ENCODE results near the gene ANKS1A. TPM values are rescaled to one million over a fixed set of nuclear protein-coding genes. Genes with fewer than 3 reads are reported as not detected.

ANKS1A gene
- total and polyA plus RNA-seq, 2 of the 4 experiments (the other 2 are of a cell fraction): 7.2 to 7.5 TPM

DNA sequence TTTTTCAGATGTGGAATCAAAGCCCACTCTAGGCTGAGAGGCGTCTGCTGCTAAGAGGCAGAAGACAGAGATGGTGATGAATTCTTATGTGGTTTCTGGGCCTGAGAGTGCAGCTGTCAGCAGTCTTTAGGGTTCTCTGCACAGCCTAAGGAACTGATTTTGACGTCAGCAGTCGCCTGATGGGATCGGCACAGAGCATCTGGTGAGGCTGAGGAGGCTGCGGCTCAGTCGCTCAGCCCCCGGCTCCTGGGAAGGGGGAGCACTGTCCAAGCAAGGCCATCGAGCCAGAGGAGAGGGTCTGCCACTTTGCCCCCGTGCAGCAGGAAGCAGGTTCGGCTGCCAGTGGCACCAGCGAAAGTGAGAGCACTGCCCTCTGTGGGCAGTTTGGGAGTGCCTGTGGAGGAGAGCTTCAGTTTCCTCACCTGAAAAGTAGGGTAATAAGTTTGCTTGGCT lies 159.6 kb downstream of the ANKS1A start:
- Histone ChIP-seq H2BK5ac (ENCODE audit: low read depth, low read length, poor library complexity, severe bottlenecking) (peak overlapping the region; percentile 17), H4K5ac (ENCODE audit: low read depth, low read length) (peak overlapping the region; percentile 11; the same call in 1 of the 2 replicates), H3K56ac (ENCODE audit: extremely low read depth, insufficient read depth, low read length) (no peak overlapping the region), H3K9ac (ENCODE audit: low read depth, low read length) (no peak overlapping the region), H4K91ac (ENCODE audit: insufficient read depth, low read depth, low read length) (0 out of 2 replicates have a peak overlapping the region, but pooled peaks have one; percentile 66), H2BK15ac (ENCODE audit: low read depth, low read length) (0 out of 3 replicates have a peak overlapping the region, but pooled peaks have one; percentile 94), H3K4me2 (ENCODE audit: low read depth, low read length) (peak overlapping the region; percentile 58), H3K27me3 (ENCODE audit: control insufficient read depth, insufficient read depth, low read length) (no peaks in the 10 kb centered on the region), H2AK5ac (ENCODE audit: low read depth, low read length) (peak overlapping the region; percentile 88; the same call in 1 of the 2 replicates), H3K9me3 (ENCODE audit: control insufficient read depth, insufficient read depth, low read length) (no peaks in the 10 kb centered on the region), H3K79me1 (ENCODE audit: low read depth in 1 of 2, low read length in 2 of 2) (peaks cover 3 to 23% of the 10 kb centered on the region in 2 experiments; a peak in 3 of 4 replicates), H4K20me1 (ENCODE audit: insufficient read depth, low read length) (peaks cover 6% of the 10 kb centered on the region), H3K27ac (ENCODE audit: insufficient read depth, low read length) (peak overlapping the region; percentile 79; the same call in 1 of the 2 replicates), H2AFZ (replicated peaks; ENCODE audit: low read length, poor library complexity) (peak overlapping the region; percentile 81), H2BK120ac (ENCODE audit: low read depth, low read length) (peak overlapping the region; percentile 80), H3K9me1 (ENCODE audit: insufficient read depth, low read length) (peaks cover 34% of the 10 kb centered on the region), H3K23ac (ENCODE audit: low read depth, low read length) (peak overlapping the region; percentile 74), H2AK9ac (replicated peaks; ENCODE audit: low read depth, low read length, poor library complexity) (peak overlapping the region; percentile 83), H3K14ac (replicated peaks; ENCODE audit: low read depth, low read length) (peak overlapping the region; percentile 88), H3K4me3 (ENCODE audit: insufficient read depth, low read depth, low read length) (no peak overlapping the region), H4K8ac (ENCODE audit: low read depth in 2 of 2, low read length in 2 of 2) (peak overlapping the region in 1 of 2 experiments; percentile 78; a peak in 2 of 4 replicates), H3K4me1 (ENCODE audit: control insufficient read depth, insufficient read depth, low read length) (peaks cover 41% of the 10 kb centered on the region), H3K36me3 (ENCODE audit: control insufficient read depth, insufficient read depth, low read length) (no peaks in the 10 kb centered on the region), H3K18ac (ENCODE audit: low read depth, low read length) (peak overlapping the region; percentile 72), H2BK20ac (ENCODE audit: low read depth, low read length) (peak overlapping the region; percentile 40), H3K4ac (ENCODE audit: low read depth, low read length) (peak overlapping the region; percentile 73)
- intact Hi-C loops (cut with micrococcal nuclease) (no loop called here), in situ Hi-C loops (cut with MboI; ENCODE audit: low sequenced_read_pairs) (no loop called here), dilution Hi-C loops (cut with HindIII; ENCODE audit: low sequenced_read_pairs, unreplicated experiment) (no loop called here)
- BruUV-seq (replicated peaks): no TSS peak
- TF ChIP-seq MXI1 (IDR thresholded peaks at IDR 0.05; ENCODE audit: borderline replicate concordance, low read depth, low read length) (no peak), FOS (IDR thresholded peaks at IDR 0.05; ENCODE audit: low read depth, low read length) (no peak), RAD21 (IDR thresholded peaks at IDR 0.05; ENCODE audit: low read length) (no peak), NFE2L2 (IDR thresholded peaks at IDR 0.05; ENCODE audit: low read depth, low read length) (no peak), MAFK (IDR thresholded peaks at IDR 0.05; ENCODE audit: low read depth, low read length) (peak; percentile 67), CEBPB (IDR thresholded peaks at IDR 0.05; ENCODE audit: low read depth, low read length) (no peak)
- TF ChIP-seq, protein P1, sequence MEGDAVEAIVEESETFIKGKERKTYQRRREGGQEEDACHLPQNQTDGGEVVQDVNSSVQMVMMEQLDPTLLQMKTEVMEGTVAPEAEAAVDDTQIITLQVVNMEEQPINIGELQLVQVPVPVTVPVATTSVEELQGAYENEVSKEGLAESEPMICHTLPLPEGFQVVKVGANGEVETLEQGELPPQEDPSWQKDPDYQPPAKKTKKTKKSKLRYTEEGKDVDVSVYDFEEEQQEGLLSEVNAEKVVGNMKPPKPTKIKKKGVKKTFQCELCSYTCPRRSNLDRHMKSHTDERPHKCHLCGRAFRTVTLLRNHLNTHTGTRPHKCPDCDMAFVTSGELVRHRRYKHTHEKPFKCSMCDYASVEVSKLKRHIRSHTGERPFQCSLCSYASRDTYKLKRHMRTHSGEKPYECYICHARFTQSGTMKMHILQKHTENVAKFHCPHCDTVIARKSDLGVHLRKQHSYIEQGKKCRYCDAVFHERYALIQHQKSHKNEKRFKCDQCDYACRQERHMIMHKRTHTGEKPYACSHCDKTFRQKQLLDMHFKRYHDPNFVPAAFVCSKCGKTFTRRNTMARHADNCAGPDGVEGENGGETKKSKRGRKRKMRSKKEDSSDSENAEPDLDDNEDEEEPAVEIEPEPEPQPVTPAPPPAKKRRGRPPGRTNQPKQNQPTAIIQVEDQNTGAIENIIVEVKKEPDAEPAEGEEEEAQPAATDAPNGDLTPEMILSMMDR (conservative IDR thresholded peaks at IDR 0.05; ENCODE audit: low read depth, low read length): peak; percentile 21; the same call in 1 of the 2 replicates
- DNase-seq: peak; percentile 94
- ChIA-PET POLR2A (ENCODE audit: unreplicated experiment) (interaction anchor here (0.5 kb wide), 1 partner anchor 633 kb away, joined by 12 read pairs; no protein-coding TSS in a partner anchor), CTCF (no interaction called here)
- WGBS, 2 experiments (ENCODE audit: extremely low coverage in 2 of 2, insufficient read length in 1 of 2): 16% methylated on average over 10 of the region's 11 CpGs; no CpG with 5 or more reads in 1 of the 2 experiments
- peak; percentile 34 for ATAC-seq (ENCODE audit: low read depth)

Measured in IMR-90 (cell line).